Renal pelvis (tissue), 4 donors: Measurements from ENCODE around the gene ZFYVE28. TPM values are rescaled to one million over a fixed set of nuclear protein-coding genes. Genes with fewer than 3 reads are reported as not detected.
"Not testable (repeated sequence)": the region's sequence is repeated elsewhere in the genome, so short reads cannot be mapped to it uniquely, and the experiment has no call there.

ENCODE experiments used
- DNase-seq: peaks from one replicate; pipeline ENCODE4 v3.0.0-alpha.2; 2013
- polyA plus RNA-seq, 3 donors: library from polyadenylated mRNA; unstranded; fragments of 120-200 nt; gene quantifications; one replicate each; pipeline ENCODE4 v1.2.1, GENCODE V29; 2013; ENCODE audit not compliant: insufficient read length in 3 of 3

The ZFYVE28 gene
- polyA plus RNA-seq, 3 donors = 1.7 to 3.7 (median 3.2) TPM

- peak; percentile 84 for DNase-seq
Observed at GRCh38 chr4:2393353-2394270, 24.8 kb downstream of the ZFYVE28 start.

- DNase-seq = no peak
Observed at GRCh38 chr4:2390784-2391421, 27.5 kb downstream of the ZFYVE28 start.

GRCh38 chr4:2390146-2390545 is 28.3 kb downstream of the ZFYVE28 start:
- no peak for DNase-seq

- DNase-seq = no peak
Observed at GRCh38 chr4:2389691-2390090, 28.8 kb downstream of the ZFYVE28 start.

DNA sequence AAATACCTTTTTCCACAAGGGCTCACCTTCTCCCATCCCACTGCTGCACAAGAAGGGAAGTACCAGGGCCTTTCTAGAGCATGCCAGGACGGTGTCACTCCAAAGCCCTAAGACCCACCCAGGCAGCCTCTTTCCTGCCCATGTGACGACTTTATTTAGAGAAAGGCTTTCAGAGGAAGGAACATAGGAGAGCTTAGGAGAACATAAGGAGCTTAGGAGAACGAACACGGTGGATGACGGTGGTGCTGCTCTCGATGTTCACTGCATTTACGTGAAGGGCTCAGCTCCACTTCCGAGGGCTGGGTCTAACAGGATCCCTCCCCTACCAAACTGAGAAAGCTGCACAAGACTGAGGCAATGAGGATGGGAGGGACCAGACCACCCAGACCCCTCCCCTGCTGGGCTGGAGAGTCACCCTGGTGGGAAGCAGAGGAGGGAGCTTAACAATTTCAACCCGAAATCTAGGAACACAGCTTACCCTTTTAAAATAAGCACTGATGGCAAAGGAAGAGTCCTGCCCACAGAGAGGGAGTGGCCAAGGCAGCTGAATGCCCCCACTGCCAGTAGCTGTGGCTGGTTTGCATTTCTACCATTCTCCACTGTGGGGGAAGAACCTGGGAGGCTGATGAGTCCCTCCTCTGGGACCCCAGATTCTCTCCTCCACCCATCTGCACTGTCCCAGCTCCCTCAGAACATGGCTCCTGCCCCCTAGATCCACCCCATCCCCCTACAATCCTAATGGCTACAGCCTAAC is 29.8 kb downstream of the ZFYVE28 start:
- no peak for DNase-seq

GRCh38 chr4:2387829-2388228 is 30.6 kb downstream of the ZFYVE28 start:
- no peak for DNase-seq

- no peak for DNase-seq
Observed at GRCh38 chr4:2387218-2387617, 31.2 kb downstream of the ZFYVE28 start.

- no peak for DNase-seq
Observed at GRCh38 chr4:2386717-2387116, 31.7 kb downstream of the ZFYVE28 start.

- no peak for DNase-seq
Observed at GRCh38 chr4:2385516-2385915, 32.9 kb downstream of the ZFYVE28 start.

DNA sequence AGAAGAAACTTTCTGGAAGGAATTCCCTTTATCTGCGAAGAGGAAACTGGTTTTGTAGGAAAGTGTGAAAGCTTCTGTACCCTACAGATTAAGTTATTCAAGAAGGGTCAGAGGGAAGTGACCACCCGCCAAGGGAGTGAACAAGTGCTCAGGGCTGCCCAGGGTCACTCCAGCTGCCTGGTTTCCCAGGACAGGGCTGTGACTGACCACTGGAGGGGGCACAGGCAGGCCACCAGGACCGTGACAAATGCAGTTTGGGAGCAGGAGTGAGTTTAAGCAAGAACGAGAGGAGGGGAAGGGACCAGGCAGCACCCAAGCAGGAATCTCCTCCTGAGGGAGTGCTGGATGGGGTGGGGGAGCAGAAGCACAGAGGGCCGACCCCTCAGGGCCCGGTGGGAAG is 34.2 kb downstream of the ZFYVE28 start:
- DNase-seq = no peak

DNA sequence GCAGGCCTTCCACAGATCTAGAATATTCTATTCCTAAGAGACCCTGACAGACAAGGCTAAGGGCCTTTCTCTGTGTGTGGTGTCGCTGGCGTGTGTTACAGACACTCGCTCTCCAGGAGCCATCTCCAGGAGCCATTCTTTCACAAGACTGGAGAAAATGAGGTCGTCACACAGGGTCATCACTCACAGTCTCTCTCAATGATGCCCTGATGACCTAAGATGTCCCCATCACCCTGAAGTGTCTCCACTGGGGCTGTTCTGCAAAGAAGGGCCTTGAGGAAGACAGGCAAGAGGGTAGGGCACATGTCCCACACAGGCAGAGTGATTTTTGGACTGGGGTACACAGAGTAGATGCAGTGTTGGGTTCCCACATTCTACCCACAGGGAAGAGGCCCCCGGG is 34.7 kb downstream of the ZFYVE28 start:
- DNase-seq = no peak

GRCh38 chr4:2383220-2383631 is 35.2 kb downstream of the ZFYVE28 start:
- DNase-seq = not testable (repeated sequence)

GRCh38 chr4:2382769-2383202 is 35.7 kb downstream of the ZFYVE28 start:
- DNase-seq = not testable (repeated sequence)

DNA sequence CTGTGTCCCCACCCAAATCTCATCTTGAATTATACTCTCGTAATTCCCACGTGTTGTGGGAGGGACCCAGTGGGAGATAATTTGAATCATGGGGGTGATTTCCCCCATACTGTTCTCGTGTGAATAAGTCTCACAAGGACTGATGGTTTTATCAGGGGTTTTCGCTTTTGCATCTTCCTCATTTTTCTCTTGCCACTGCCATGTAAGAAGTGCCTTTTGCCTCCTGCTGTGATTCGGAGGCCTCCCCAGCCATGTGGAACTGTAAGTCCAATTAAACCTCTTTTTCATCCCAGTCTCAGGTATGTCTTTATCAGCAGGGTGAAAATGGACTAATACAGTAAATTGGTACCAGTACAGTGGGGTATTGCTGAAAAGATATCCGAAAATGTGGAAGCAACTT is 37.9 kb downstream of the ZFYVE28 start:
- not testable (repeated sequence) for DNase-seq

DNA sequence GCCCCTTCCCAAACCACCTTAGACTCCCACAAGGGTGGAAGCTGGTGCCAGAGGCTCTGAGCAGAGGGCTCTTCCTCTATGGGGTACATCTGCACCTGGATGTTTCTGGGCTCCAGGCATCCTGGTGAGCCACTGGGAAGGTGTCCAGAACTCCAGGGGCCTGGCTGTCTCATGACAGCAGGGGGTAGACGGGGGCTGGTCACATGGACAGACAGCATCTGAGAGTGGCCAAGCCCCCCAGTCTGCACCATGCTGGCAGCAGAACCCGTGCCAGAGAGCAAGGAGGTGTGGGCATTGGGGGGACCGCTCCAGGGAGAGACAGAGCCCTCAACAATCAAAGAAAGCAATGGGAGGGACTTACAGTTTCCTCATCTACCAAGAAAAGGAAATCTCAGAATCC is 39.5 kb downstream of the ZFYVE28 start:
- DNase-seq = no peak

GRCh38 chr4:2378401-2378800 is 40.0 kb downstream of the ZFYVE28 start:
- DNase-seq = no peak

DNA sequence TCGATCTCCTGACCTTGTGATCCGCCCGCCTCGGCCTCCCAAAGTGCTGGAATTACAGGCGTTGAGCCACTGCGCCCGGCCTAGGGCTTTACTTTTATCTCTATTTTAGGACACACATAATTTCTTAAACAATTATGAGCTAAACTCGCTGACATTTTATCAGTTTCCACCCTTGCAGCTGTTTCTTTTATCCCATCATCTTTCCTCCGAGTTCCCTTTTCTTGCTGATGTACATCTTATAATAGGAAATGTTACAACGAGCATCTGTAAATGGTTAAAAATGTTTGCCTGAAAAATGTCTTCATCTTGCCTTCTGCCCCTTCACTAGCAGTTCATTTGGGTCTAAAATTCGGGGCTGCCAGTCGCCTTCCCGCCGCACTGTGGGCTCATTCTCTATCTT is 41.2 kb downstream of the ZFYVE28 start:
- no peak for DNase-seq

DNA sequence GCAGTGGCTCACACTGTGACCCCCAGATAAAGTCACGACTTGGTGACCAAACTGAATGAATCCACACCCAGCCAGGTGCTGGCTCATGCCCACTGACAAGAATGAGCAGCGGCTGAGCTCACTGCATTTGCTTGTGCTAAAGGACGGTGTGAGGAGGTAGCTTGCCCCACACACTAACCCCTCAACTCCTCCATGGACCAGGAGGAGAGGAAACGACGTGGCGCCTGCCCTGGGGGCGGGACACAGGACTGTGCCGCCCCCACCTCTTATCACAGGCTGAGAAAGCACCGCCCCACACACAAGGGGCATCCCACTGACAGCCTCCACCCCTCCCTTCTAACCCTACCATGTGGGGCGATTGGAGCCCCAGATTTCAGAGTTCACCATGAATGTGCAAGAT is 43.0 kb downstream of the ZFYVE28 start:
- DNase-seq = no peak

DNA sequence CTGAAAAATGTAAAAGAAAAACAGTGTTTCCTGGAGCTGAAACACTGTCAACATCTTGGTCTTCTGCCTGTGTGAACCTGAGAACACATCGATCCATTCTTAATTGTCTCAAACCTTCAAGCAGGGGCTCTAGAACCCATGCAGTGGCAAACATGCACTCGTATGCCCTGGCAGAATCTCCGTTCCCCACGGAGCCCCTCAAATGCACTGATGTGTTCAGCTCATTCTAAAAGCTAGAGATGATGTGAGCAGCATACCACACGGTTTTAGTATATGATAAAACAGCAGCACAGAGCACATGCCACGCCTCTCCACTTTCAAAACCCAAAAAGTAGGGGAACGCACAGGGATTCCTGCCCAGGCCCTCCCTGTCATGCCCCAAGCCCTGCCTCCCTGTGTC is 44.9 kb downstream of the ZFYVE28 start:
- DNase-seq = no peak

GRCh38 chr4:2372488-2373030 is 45.9 kb downstream of the ZFYVE28 start:
- no peak for DNase-seq

GRCh38 chr4:2371765-2372487 is 46.5 kb downstream of the ZFYVE28 start:
- DNase-seq = no peak
